CD4-positive, alpha-beta T cell (primary cell): ENCODE results near the gene SUSD6. TPM values are rescaled to one million over a fixed set of nuclear protein-coding genes. Genes with fewer than 3 reads are reported as not detected.
"Not testable (repeated sequence)": the region's sequence is repeated elsewhere in the genome, so short reads cannot be mapped to it uniquely, and the experiment has no call there.

ENCODE experiments used
- ATAC-seq: fragments of 200-7000 bp; cut with Tn5 transposase; one replicate; pipeline ENCODE4 v1.10.0; 2022; ENCODE audit warnings: mild to moderate bottlenecking; ENCODE audit not compliant: poor library complexity
- CTCF ChIA-PET: fragments of 350-600 bp; sonication (Branson Sonifier 250); formaldehyde crosslinking; loops from one replicate; lab custom pipeline; 2021; ENCODE audit warnings: antibody characterized with exemption, inconsistent platforms; lab: Charles Lee
- POLR2A ChIA-PET: fragments of 350-600 bp; sonication (Branson Sonifier 250); formaldehyde crosslinking; loops from one replicate; lab custom pipeline; 2021; ENCODE audit warnings: antibody characterized with exemption, inconsistent platforms; lab: Charles Lee
- DNase-seq, 14 experiments: peaks; one replicate each; pipeline ENCODE4 v3.0.0-alpha.2; 2013 to 2020; ENCODE audit warnings: mixed read lengths in 2 of 14
- H3K27ac ChIP-seq, 2 donors: one replicate each; pipeline versions ENCODE4 v1.5.1 to v1.7.0; 2013; ENCODE audit warnings: low read length in 2 of 2, low read depth in 1 of 2, mild to moderate bottlenecking in 1 of 2
- H3K27me3 ChIP-seq, 2 experiments: 1 replicate in 1 of 2; 2 replicates in 1 of 2; pipeline versions ENCODE4 v1.6.1 to v1.7.0; 2013; ENCODE audit warnings: low read length in 2 of 2, control low read depth in 1 of 2, mild to moderate bottlenecking in 1 of 2, moderate library complexity in 1 of 2; ENCODE audit not compliant: insufficient read depth in 2 of 2, control insufficient read depth in 1 of 2
- H3K36me3 ChIP-seq: one replicate; pipeline ENCODE4 v1.6.1; 2013; ENCODE audit warnings: low read length, control low read depth; ENCODE audit not compliant: insufficient read depth
- H3K4me1 ChIP-seq: one replicate; pipeline ENCODE4 v1.6.1; 2013; ENCODE audit warnings: low read length, control low read depth; ENCODE audit not compliant: insufficient read depth
- H3K4me3 ChIP-seq: one replicate; pipeline ENCODE4 v1.5.1; 2013; ENCODE audit warnings: mild to moderate bottlenecking, low read length, moderate library complexity
- H3K9me3 ChIP-seq, 2 experiments: 1 replicate in 1 of 2; 2 replicates in 1 of 2; pipeline versions ENCODE4 v1.6.1 to v1.7.0; 2013; ENCODE audit warnings: low read length in 2 of 2, mild to moderate bottlenecking in 2 of 2, control low read depth in 1 of 2, moderate library complexity in 1 of 2; ENCODE audit not compliant: control insufficient read depth in 1 of 2, insufficient read depth in 1 of 2
- H3K27ac Mint-ChIP-seq: one replicate; pipeline ENCODE4 v1.8.0; 2020; ENCODE audit warnings: mixed read lengths
- H3K27me3 Mint-ChIP-seq: one replicate; pipeline ENCODE4 v1.8.0; 2021; ENCODE audit warnings: mixed read lengths
- H3K36me3 Mint-ChIP-seq: one replicate; pipeline ENCODE4 v1.8.0; 2021; ENCODE audit warnings: low read depth, mixed read lengths
- H3K4me1 Mint-ChIP-seq: one replicate; pipeline ENCODE4 v1.8.0; 2021; ENCODE audit warnings: low read depth, mixed read lengths
- H3K4me3 Mint-ChIP-seq: one replicate; pipeline ENCODE4 v1.8.0; 2020; ENCODE audit warnings: mild to moderate bottlenecking, mixed read lengths
- H3K9me3 Mint-ChIP-seq: one replicate; pipeline ENCODE4 v1.8.0; 2020; ENCODE audit warnings: mixed read lengths
- CTCF ChIP-seq: fragments of 200-600 bp; IDR thresholded peaks from one replicate; pipeline ENCODE4 v1.8.0; 2022; ENCODE audit warnings: antibody characterized with exemption, mild to moderate bottlenecking
- intact Hi-C, 2 experiments: fragments of 100-400 bp; cut with DNase I in 1 of 2; cut with micrococcal nuclease in 1 of 2; formaldehyde crosslinking; loops; one replicate each; pipeline versions ENCODE4 v1.15.1 to v1.9.0; 2023 to 2025; cut with DNase I, micrococcal nuclease
- total RNA-seq, 174 experiments: library from RNA in 2 of 174; stranded (reverse) in 2 of 174; gene quantifications; one replicate each; pipeline ENCODE4 v1.2.3 and lab custom pipeline; 2021 to 2026

Gene SUSD6
- total RNA-seq, 2 experiments from 2014 or later, result 93.7 to 95.1 TPM

- intact Hi-C loops, result loop anchor here (1.0 to 5.0 kb wide), 4 partner anchors 125 to 486 kb away; no protein-coding TSS in a partner anchor
Measured at GRCh38 chr14:69727860-69728259, 116.5 kb downstream of the SUSD6 start.

GRCh38 chr14:69731919-69732598 lies 120.7 kb downstream of the SUSD6 start:
- peaks cover 14% of the 10 kb centered on the region for H3K4me1 Mint-ChIP-seq
- H3K4me1 ChIP-seq, H3K36me3 ChIP-seq, ATAC-seq, H3K4me3 Mint-ChIP-seq, H3K4me3 ChIP-seq, H3K27me3 Mint-ChIP-seq, H3K27ac Mint-ChIP-seq, H3K9me3 Mint-ChIP-seq, H3K27me3 ChIP-seq, H3K27ac ChIP-seq, H3K9me3 ChIP-seq, POLR2A ChIA-PET, H3K36me3 Mint-ChIP-seq, DNase-seq: not testable (repeated sequence)
- intact Hi-C loops, result loop anchor here (2.0 to 5.0 kb wide), 2 partner anchors 295 to 297 kb away; no protein-coding TSS in a partner anchor
- CTCF ChIA-PET, result interaction anchor here (1.3 kb wide), 1 partner anchor 134 kb away, joined by 3 read pairs; no protein-coding TSS in a partner anchor

More at GRCh38 chr14:69727860-69728259, 116.5 kb downstream of the SUSD6 start:
- H3K36me3 Mint-ChIP-seq, result no peaks in the 10 kb centered on the region
- no peaks in the 10 kb centered on the region for H3K27me3 Mint-ChIP-seq
- TF ChIP-seq CTCF, result no peak
- DNase-seq, result no peak
- no peak overlapping the region for H3K27ac Mint-ChIP-seq
- peaks cover 17% of the 10 kb centered on the region for H3K4me1 ChIP-seq
- peaks cover 24% of the 10 kb centered on the region for H3K4me1 Mint-ChIP-seq
- H3K36me3 ChIP-seq, result no peaks in the 10 kb centered on the region
- H3K27me3 ChIP-seq, result no peaks in the 10 kb centered on the region
- no peak overlapping the region for H3K4me3 Mint-ChIP-seq
- CTCF ChIA-PET, result interaction anchor here (1.1 to 2.3 kb wide), 4 partner anchors 19 to 143 kb away, joined by 3 to 20 read pairs (median 6); no protein-coding TSS in a partner anchor
- no peaks in the 10 kb centered on the region for H3K9me3 ChIP-seq
- H3K27ac ChIP-seq, result no peak overlapping the region
- H3K4me3 ChIP-seq, result no peak overlapping the region
- ATAC-seq, result no peak
- POLR2A ChIA-PET, result interaction anchor here (2.7 kb wide), 1 partner anchor 39 kb away, joined by 12 read pairs; the partner anchor contains the start of gene SRSF5
- H3K9me3 Mint-ChIP-seq, result no peaks in the 10 kb centered on the region

GRCh38 chr14:69736405-69736804 lies 125.0 kb downstream of the SUSD6 start:
- H3K27ac ChIP-seq, H3K27me3 ChIP-seq, H3K4me1 ChIP-seq, H3K4me1 Mint-ChIP-seq, H3K27ac Mint-ChIP-seq, CTCF ChIA-PET, intact Hi-C loops, H3K4me3 Mint-ChIP-seq, H3K9me3 Mint-ChIP-seq, H3K4me3 ChIP-seq, ATAC-seq, DNase-seq, H3K36me3 Mint-ChIP-seq, POLR2A ChIA-PET, H3K27me3 Mint-ChIP-seq, H3K36me3 ChIP-seq, H3K9me3 ChIP-seq: not testable (repeated sequence)

- no peaks in the 10 kb centered on the region for H3K36me3 Mint-ChIP-seq
- no peak overlapping the region for H3K27ac ChIP-seq
- ATAC-seq (no peak), DNase-seq (no peak)
- H3K4me1 Mint-ChIP-seq, result peaks cover 3% of the 10 kb centered on the region
- H3K27me3 ChIP-seq, result no peaks in the 10 kb centered on the region
- intact Hi-C loops, result no loop called here
- peaks cover 2% of the 10 kb centered on the region for H3K9me3 Mint-ChIP-seq
- H3K36me3 ChIP-seq, result no peaks in the 10 kb centered on the region
- peaks cover 1% of the 10 kb centered on the region for H3K27me3 Mint-ChIP-seq
- H3K27ac Mint-ChIP-seq, result no peak overlapping the region
- H3K9me3 ChIP-seq, result peaks cover 0 to 12% of the 10 kb centered on the region in 2 experiments
- TF ChIP-seq CTCF, result no peak
- no peak overlapping the region for H3K4me3 Mint-ChIP-seq
- ChIA-PET POLR2A (no interaction called here), CTCF (no interaction called here)
- peaks cover under 1% of the 10 kb centered on the region for H3K4me1 ChIP-seq
- H3K4me3 ChIP-seq, result no peak overlapping the region
Measured at GRCh38 chr14:69741055-69741454, 129.7 kb downstream of the SUSD6 start.
